ENCODE data around the gene RASGRF1. TPM values are rescaled to one million over a fixed set of nuclear protein-coding genes. Genes with fewer than 3 reads are reported as not detected.
A peak's percentile ranks its signal among the peaks of the same experiment; 100 is the strongest.

RASGRF1 gene
- total RNA-seq, 1 donor from 2014 or later, result 0.07 TPM

GRCh38 chr15:78915341-78916087, 175.1 kb downstream of the RASGRF1 start:
- Mint-ChIP-seq H3K9me3 (no peaks in the 10 kb centered on the region), H3K27ac (peak overlapping the region; percentile 73), H3K36me3 (peaks cover 22% of the 10 kb centered on the region), H3K4me1 (peaks cover 7% of the 10 kb centered on the region), H3K27me3 (ENCODE audit: low read depth) (no peaks in the 10 kb centered on the region), H3K4me3 (no peak overlapping the region)
- no peak for DNase-seq (ENCODE audit: low spot score in 2 of 2, unreplicated experiment in 2 of 2)
- no peak for TF ChIP-seq CTCF (IDR thresholded peaks at IDR 0.05; ENCODE audit: unreplicated experiment)

GRCh38 chr15:78914027-78914764, 176.4 kb downstream of the RASGRF1 start:
- Mint-ChIP-seq H3K9me3 (no peaks in the 10 kb centered on the region), H3K4me3 (no peak overlapping the region), H3K4me1 (peaks cover 7% of the 10 kb centered on the region), H3K27me3 (ENCODE audit: low read depth) (no peaks in the 10 kb centered on the region), H3K36me3 (peaks cover 21% of the 10 kb centered on the region), H3K27ac (peak overlapping the region; percentile 53)
- TF ChIP-seq CTCF (IDR thresholded peaks at IDR 0.05; ENCODE audit: unreplicated experiment), result peak; percentile 48
- no peak for DNase-seq (ENCODE audit: low spot score in 2 of 2, unreplicated experiment in 2 of 2)

- no peak for DNase-seq (ENCODE audit: low spot score in 2 of 2, unreplicated experiment in 2 of 2)
- TF ChIP-seq CTCF (IDR thresholded peaks at IDR 0.05; ENCODE audit: unreplicated experiment), result no peak
- peaks cover 7% of the 10 kb centered on the region for H3K4me1 Mint-ChIP-seq
- no peaks in the 10 kb centered on the region for H3K27me3 Mint-ChIP-seq (ENCODE audit: low read depth)
- no peak overlapping the region for H3K27ac Mint-ChIP-seq
- peaks cover 21% of the 10 kb centered on the region for H3K36me3 Mint-ChIP-seq
- H3K4me3 Mint-ChIP-seq, result no peak overlapping the region
- H3K9me3 Mint-ChIP-seq, result no peaks in the 10 kb centered on the region
These were observed 177.6 kb downstream of the RASGRF1 start for GRCh38 chr15:78913012-78913411.

GRCh38 chr15:78912316-78912715, 178.3 kb downstream of the RASGRF1 start:
- DNase-seq (ENCODE audit: low spot score in 2 of 2, unreplicated experiment in 2 of 2), result no peak
- H3K36me3 Mint-ChIP-seq, result peaks cover 26% of the 10 kb centered on the region
- no peaks in the 10 kb centered on the region for H3K9me3 Mint-ChIP-seq
- TF ChIP-seq CTCF (IDR thresholded peaks at IDR 0.05; ENCODE audit: unreplicated experiment), result no peak
- no peaks in the 10 kb centered on the region for H3K27me3 Mint-ChIP-seq (ENCODE audit: low read depth)
- peaks cover 12% of the 10 kb centered on the region for H3K4me1 Mint-ChIP-seq
- no peak overlapping the region for H3K27ac Mint-ChIP-seq
- no peak overlapping the region for H3K4me3 Mint-ChIP-seq

GRCh38 chr15:78910271-78910670, 180.3 kb downstream of the RASGRF1 start:
- H3K4me3 Mint-ChIP-seq, result no peak overlapping the region
- H3K4me1 Mint-ChIP-seq, result peaks cover 8% of the 10 kb centered on the region
- H3K27ac Mint-ChIP-seq, result peak overlapping the region; percentile 65
- H3K9me3 Mint-ChIP-seq, result no peaks in the 10 kb centered on the region
- TF ChIP-seq CTCF (IDR thresholded peaks at IDR 0.05; ENCODE audit: unreplicated experiment), result no peak
- peaks cover 28% of the 10 kb centered on the region for H3K36me3 Mint-ChIP-seq
- DNase-seq (ENCODE audit: low spot score in 2 of 2, unreplicated experiment in 2 of 2), result no peak
- no peaks in the 10 kb centered on the region for H3K27me3 Mint-ChIP-seq (ENCODE audit: low read depth)

Other genes starting within 250 kb of the RASGRF1 start
- 414 to 450 TPM (median 444 TPM) in 3 replicates for gene MORF4L1, start 217.9 kb downstream of the RASGRF1 start, total RNA-seq
- gene CTSH, start 145.7 kb downstream of the RASGRF1 start, total RNA-seq, result 141 to 153 TPM (median 144 TPM) in 3 replicates
- not detected in 3 replicates for gene ANKRD34C, start 191.9 kb upstream of the RASGRF1 start, total RNA-seq
- gene TMED3, start 220.3 kb upstream of the RASGRF1 start, total RNA-seq, result 59.1 to 62.9 TPM (median 61.5 TPM) in 3 replicates

Measured in mesothelial cell of epicardium (in vitro differentiated cells).